ENCODE measurements around the gene ZBTB20. TPM values are rescaled to one million over a fixed set of nuclear protein-coding genes. Genes with fewer than 3 reads are reported as not detected.
A peak's percentile ranks its signal among the peaks of the same experiment; 100 is the strongest.

ZBTB20 gene
- total and polyA plus RNA-seq, 12 donors: 0.57 to 105 (median 86.8) TPM

DNA sequence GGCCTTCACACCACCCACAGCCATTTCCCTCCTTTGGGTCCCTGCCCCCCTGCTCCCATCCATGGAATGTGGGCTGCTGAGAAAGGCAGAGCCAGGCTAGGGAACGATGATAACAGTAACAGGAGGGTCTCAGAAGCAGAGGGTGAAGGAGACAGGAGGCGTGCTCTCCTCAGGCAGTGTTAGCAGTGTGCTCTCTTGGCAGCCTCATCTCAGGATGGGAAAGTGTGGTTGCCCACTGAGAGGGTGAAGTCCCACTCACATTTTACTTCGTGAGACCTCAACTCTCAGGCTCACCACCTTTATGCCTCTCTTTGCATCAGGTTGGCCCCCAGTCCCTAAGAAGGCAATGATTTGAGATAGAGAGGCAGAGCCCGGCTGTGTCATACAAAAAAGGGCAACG lies 828.8 kb downstream of the ZBTB20 start:
- H3K27ac ChIP-seq: no peak overlapping the region
- H3K36me3 ChIP-seq: peaks cover 0 to 17% (median 0%) of the 10 kb centered on the region in 9 donors
- H3K9me3 ChIP-seq: no peaks in the 10 kb centered on the region
- H3K4me1 ChIP-seq: peaks cover 0 to 14% (median 6%) of the 10 kb centered on the region in 9 donors
- no peak for TF ChIP-seq CTCF (IDR thresholded peaks at IDR 0.05)
- intact Hi-C loops (cut with DNase I): no loop called here
- H3K4me3 ChIP-seq: no peak overlapping the region
- no peaks in the 10 kb centered on the region for H3K27me3 ChIP-seq
- ATAC-seq (no peak), DNase-seq (no peak)
- WGBS, 2 donors: 79 to 90% methylated on average over 5 of the region's 5 CpGs

- H3K9me3 ChIP-seq: no peaks in the 10 kb centered on the region
- 97 to 99% methylated on average over 2 of the region's 2 CpGs for WGBS, 2 donors
- intact Hi-C loops (cut with DNase I): no loop called here
- peaks cover 0 to 17% (median 0%) of the 10 kb centered on the region in 9 donors for H3K36me3 ChIP-seq
- DNase-seq: no peak
- ATAC-seq: no peak
- no peak overlapping the region for H3K27ac ChIP-seq
- H3K4me3 ChIP-seq: no peak overlapping the region
- H3K4me1 ChIP-seq: no peaks in the 10 kb centered on the region
- TF ChIP-seq CTCF (IDR thresholded peaks at IDR 0.05): no peak
- no peaks in the 10 kb centered on the region for H3K27me3 ChIP-seq
Observed at GRCh38 chr3:114314282-114314681, 832.8 kb downstream of the ZBTB20 start.

GRCh38 chr3:114313426-114313825 lies 833.7 kb downstream of the ZBTB20 start:
- peaks cover 0 to 17% (median 0%) of the 10 kb centered on the region in 9 donors for H3K36me3 ChIP-seq
- DNase-seq (no peak), ATAC-seq (no peak)
- WGBS, 2 donors: 88 to 89% methylated on average over 2 of the region's 2 CpGs
- H3K4me1 ChIP-seq: no peaks in the 10 kb centered on the region
- H3K27ac ChIP-seq: no peak overlapping the region
- no peak for TF ChIP-seq CTCF (IDR thresholded peaks at IDR 0.05)
- intact Hi-C loops (cut with DNase I): no loop called here
- no peaks in the 10 kb centered on the region for H3K9me3 ChIP-seq
- H3K27me3 ChIP-seq: no peaks in the 10 kb centered on the region
- H3K4me3 ChIP-seq: no peak overlapping the region

DNA sequence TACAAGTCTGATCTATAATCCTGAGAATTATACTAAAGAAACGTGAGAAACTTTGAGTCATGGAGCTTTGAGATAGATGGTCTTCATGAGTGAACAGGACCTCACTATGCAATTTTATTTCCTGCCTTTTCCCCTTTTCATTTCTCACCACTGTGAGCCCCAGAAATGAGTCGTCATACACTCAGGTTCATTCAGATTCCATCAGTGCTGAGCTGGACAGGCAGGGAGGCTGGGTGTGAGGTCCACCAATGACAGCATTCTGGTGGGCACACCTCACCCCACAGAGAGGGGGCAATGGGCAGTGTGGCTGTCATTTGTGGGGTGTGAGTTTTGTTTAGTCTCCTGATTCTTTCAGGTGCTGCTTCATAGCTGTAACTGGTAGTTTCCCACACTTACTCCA lies 836.4 kb downstream of the ZBTB20 start:
- H3K27ac ChIP-seq: no peak overlapping the region
- ATAC-seq: peak in 1 of 8 donors; percentile 57
- WGBS, 2 donors: 82 to 84% methylated on average over 2 of the region's 2 CpGs
- no peaks in the 10 kb centered on the region for H3K27me3 ChIP-seq
- TF ChIP-seq CTCF (IDR thresholded peaks at IDR 0.05): no peak
- no peak overlapping the region for H3K4me3 ChIP-seq
- no peaks in the 10 kb centered on the region for H3K9me3 ChIP-seq
- DNase-seq: no peak
- peaks cover 0 to 8% (median 0%) of the 10 kb centered on the region in 9 donors for H3K36me3 ChIP-seq
- no peaks in the 10 kb centered on the region for H3K4me1 ChIP-seq
- intact Hi-C loops (cut with DNase I): no loop called here

All from heart right ventricle (tissue), 16 donors.